ENCODE measurements around the gene ZNF236.

GRCh38 chr18:76874642-76875389, 52.5 kb downstream of the ZNF236 start:
- TF ChIP-seq CTCF (IDR thresholded peaks at IDR 0.05) = no peak
- TF ChIP-seq POLR2A (IDR thresholded peaks at IDR 0.05; ENCODE audit: low read depth) = no peak
